IMR-90 (cell line): ENCODE results near the gene MAP2K5.

Experiments used
- CTCF ChIP-seq: conservative IDR thresholded peaks from 2 replicates; pipeline ENCODE4 v1.5.1; 2012; ENCODE audit warnings: mild to moderate bottlenecking, low read depth, low read length, improper control_type of control experiment
- FOS ChIP-seq: fragments of 150-350 bp; IDR thresholded peaks from 2 replicates; pipeline ENCODE4 v1.6.1; 2016; ENCODE audit warnings: low read depth, low read length
- POLR2A ChIP-seq: IDR thresholded peaks from 2 replicates; pipeline ENCODE4 v1.6.1; 2012; ENCODE audit warnings: mild to moderate bottlenecking, low read depth, low read length
- RFX5 ChIP-seq: IDR thresholded peaks from 2 replicates; pipeline ENCODE4 v1.8.0; 2012; ENCODE audit warnings: low read depth, mild to moderate bottlenecking, low read length, moderate library complexity

- TF ChIP-seq CTCF (no peak), POLR2A (no peak), RFX5 (no peak), FOS (no peak)
Measured at GRCh38 chr15:67613708-67614107, 71.2 kb downstream of the MAP2K5 start.
